B cell (primary cell): ENCODE results near the gene GLB1L2. TPM values are rescaled to one million over a fixed set of nuclear protein-coding genes. Genes with fewer than 3 reads are reported as not detected.

Source experiments
- ATAC-seq: fragments of 200-7000 bp; cut with Tn5 transposase; one replicate; pipeline ENCODE4 v1.10.0; 2021; ENCODE audit warnings: low read depth, mild to moderate bottlenecking, moderate number of reproducible peaks, moderate library complexity
- CTCF ChIA-PET: fragments of 350-600 bp; sonication (Branson Sonifier 250); formaldehyde crosslinking; loops from one replicate; lab custom pipeline; 2021; ENCODE audit warnings: antibody characterized with exemption, inconsistent platforms; lab: Charles Lee
- POLR2A ChIA-PET: fragments of 350-600 bp; sonication (Branson Sonifier 250); formaldehyde crosslinking; loops from one replicate; lab custom pipeline; 2021; ENCODE audit warnings: antibody characterized with exemption; lab: Charles Lee
- DNase-seq: peaks from one replicate; pipeline ENCODE4 v3.0.0; 2013
- H2AFZ ChIP-seq: 2 replicates; pipeline ENCODE4 v1.6.1; 2012; ENCODE audit warnings: mild to moderate bottlenecking, low read depth, low read length; ENCODE audit not compliant: insufficient read depth, poor library complexity, severe bottlenecking
- H3K27ac ChIP-seq, 2 donors: 1 replicate in 1 of 2; 2 replicates in 1 of 2; pipeline ENCODE4 v1.5.1; 2012 to 2013; ENCODE audit warnings: low read length in 2 of 2, mild to moderate bottlenecking in 2 of 2, moderate library complexity in 1 of 2
- H3K27me3 ChIP-seq, 4 experiments: fragments of 200-600 bp in 1 of 4; sonication (generic) in 1 of 4; replicated peaks in 1 of 4; 1 replicate in 2 of 4; 2 replicates in 2 of 4; pipeline versions ENCODE4 v1.6.1 to v1.7.0; 2013 to 2016; ENCODE audit warnings: low read length in 3 of 4, mild to moderate bottlenecking in 2 of 4, mixed read lengths in 1 of 4, moderate library complexity in 1 of 4; ENCODE audit not compliant: insufficient read depth in 4 of 4, control insufficient read depth in 3 of 4; ENCODE audit errors: control extremely low read depth in 1 of 4
- H3K36me3 ChIP-seq, 2 experiments: replicated peaks in 1 of 2; 1 replicate in 1 of 2; 2 replicates in 1 of 2; pipeline versions ENCODE4 v1.6.1 to v1.7.1; 2013; ENCODE audit warnings: low read length in 1 of 2; ENCODE audit not compliant: insufficient read depth in 2 of 2, control insufficient read depth in 1 of 2; ENCODE audit errors: control extremely low read depth in 1 of 2, extremely low read depth in 1 of 2
- H3K4me1 ChIP-seq, 2 donors: fragments of 200-600 bp in 1 of 2; sonication (generic) in 1 of 2; 1 replicate in 1 of 2; 2 replicates in 1 of 2; pipeline versions ENCODE4 v1.5.1 to v1.6.1; 2013 to 2017; ENCODE audit warnings: low read length in 2 of 2; ENCODE audit not compliant: control insufficient read depth in 2 of 2, insufficient read depth in 2 of 2
- H3K4me2 ChIP-seq: replicated peaks from 2 replicates; pipeline ENCODE3; 2012; ENCODE audit warnings: mild to moderate bottlenecking, low read depth, low read length; ENCODE audit not compliant: poor library complexity, severe bottlenecking
- H3K4me3 ChIP-seq, 5 experiments: fragments of 200-600 bp in 1 of 5; sonication (generic) in 1 of 5; 1 replicate in 3 of 5; 2 replicates in 2 of 5; pipeline versions ENCODE4 v1.5.1 to v1.7.0; 2011 to 2016; ENCODE audit warnings: low read length in 4 of 5, mild to moderate bottlenecking in 4 of 5, low read depth in 2 of 5, control low read depth in 1 of 5, moderate library complexity in 1 of 5; ENCODE audit not compliant: insufficient read depth in 1 of 5; ENCODE audit errors: control extremely low read depth in 1 of 5, extremely low read depth in 1 of 5
- H3K79me2 ChIP-seq: fragments of 200-600 bp; sonication (generic); one replicate; pipeline ENCODE4 v1.6.0; 2016; ENCODE audit warnings: low read length; ENCODE audit not compliant: control insufficient read depth, insufficient read depth
- H3K9ac ChIP-seq: fragments of 200-600 bp; sonication (generic); 2 replicates; pipeline ENCODE4 v1.6.1; 2017; ENCODE audit warnings: mild to moderate bottlenecking, low read length, moderate library complexity
- H3K9me3 ChIP-seq, 3 donors: one replicate each; pipeline versions ENCODE4 v1.6.1 to v1.7.1; 2013; ENCODE audit warnings: low read length in 2 of 3; ENCODE audit not compliant: control insufficient read depth in 2 of 3, insufficient read depth in 1 of 3; ENCODE audit errors: control extremely low read depth in 1 of 3
- H4K20me1 ChIP-seq: 2 replicates; pipeline ENCODE4 v1.6.0; 2012; ENCODE audit warnings: mild to moderate bottlenecking, low read length; ENCODE audit not compliant: insufficient read depth, control insufficient read depth, poor library complexity, severe bottlenecking
- H3K27ac Mint-ChIP-seq: one replicate; pipeline ENCODE4 v1.8.0; 2021; ENCODE audit warnings: mixed read lengths
- H3K27me3 Mint-ChIP-seq: one replicate; pipeline ENCODE4 v1.8.0; 2021; ENCODE audit warnings: mixed read lengths
- H3K4me1 Mint-ChIP-seq: one replicate; pipeline ENCODE4 v1.8.0; 2021; ENCODE audit warnings: mixed read lengths
- H3K4me3 Mint-ChIP-seq: one replicate; pipeline ENCODE4 v1.8.0; 2021; ENCODE audit warnings: mixed read lengths
- H3K9me3 Mint-ChIP-seq: one replicate; pipeline ENCODE4 v1.8.0; 2022; ENCODE audit warnings: mixed read lengths; ENCODE audit not compliant: insufficient read depth
- CTCF ChIP-seq: fragments of 200-600 bp; IDR thresholded peaks from one replicate; pipeline ENCODE4 v1.8.0; 2022; ENCODE audit warnings: antibody characterized with exemption, mild to moderate bottlenecking
- EZH2 ChIP-seq: IDR thresholded peaks from 2 replicates; pipeline ENCODE4 v1.6.1; 2012; ENCODE audit warnings: borderline replicate concordance, low read depth, mild to moderate bottlenecking, moderate library complexity, low read length; ENCODE audit not compliant: insufficient read depth, poor library complexity, severe bottlenecking
- WGBS: methylation state at CpG from one replicate; pipeline ENCODE4 v1.1.5; 2013; ENCODE audit warnings: missing lambda C conversion rate; ENCODE audit not compliant: insufficient coverage; 5-methylcytosine and 5-hydroxymethylcytosine counted together
- intact Hi-C: fragments of 100-400 bp; cut with micrococcal nuclease; formaldehyde crosslinking; loops from one replicate; pipeline ENCODE4 v1.10.0; 2022
- polyA plus RNA-seq: library from polyadenylated mRNA; depleted of rRNA; stranded (reverse); fragments of >200 nt; gene quantifications from 2 replicates; pipeline ENCODE4 v1.2.3, GENCODE V29; 2012
- total RNA-seq, 2 donors: library from RNA; stranded (reverse); fragments of 120-200 nt in 1 of 2; gene quantifications; 1 replicate in 1 of 2; 2 replicates in 1 of 2; pipeline versions ENCODE4 v1.2.3 to v1.2.4, GENCODE V29; 2013 to 2022

GLB1L2 gene
- total and polyA plus RNA-seq, 2 donors (not counting 1 experiment from before 2014, with no cell fraction given): 0.31 to 0.44 TPM

- no peaks in the 10 kb centered on the region for H3K36me3 ChIP-seq
- DNase-seq (no peak), ATAC-seq (no peak)
- no peak overlapping the region for H3K4me2 ChIP-seq
- H3K9me3 ChIP-seq: peaks cover 0 to 3% (median 0%) of the 10 kb centered on the region in 3 donors
- H3K27me3 ChIP-seq: no peaks in the 10 kb centered on the region
- 93% methylated on average over 77 of the region's 78 CpGs for WGBS
- Mint-ChIP-seq H3K9me3 (no peaks in the 10 kb centered on the region), H3K4me1 (no peaks in the 10 kb centered on the region), H3K27me3 (peaks cover 4% of the 10 kb centered on the region), H3K27ac (no peak overlapping the region), H3K4me3 (no peak overlapping the region)
- no peak overlapping the region for H2AFZ ChIP-seq
- no peaks in the 10 kb centered on the region for H3K79me2 ChIP-seq
- POLR2A ChIA-PET: no interaction called here
- H3K27ac ChIP-seq: no peak overlapping the region
- no peaks in the 10 kb centered on the region for H4K20me1 ChIP-seq
- no peaks in the 10 kb centered on the region for H3K4me1 ChIP-seq
- H3K4me3 ChIP-seq: no peak overlapping the region
- CTCF ChIA-PET: no interaction called here
- no peak overlapping the region for H3K9ac ChIP-seq
- no peak for TF ChIP-seq CTCF
- intact Hi-C loops: no loop called here
Measured at GRCh38 chr11:134383576-134384221, 51.9 kb downstream of the GLB1L2 start.

- ChIA-PET CTCF (no interaction called here), POLR2A (no interaction called here)
- no peaks in the 10 kb centered on the region for H3K4me1 ChIP-seq
- H3K79me2 ChIP-seq: no peaks in the 10 kb centered on the region
- H2AFZ ChIP-seq: no peak overlapping the region
- H3K9ac ChIP-seq: no peak overlapping the region
- Mint-ChIP-seq H3K4me1 (no peaks in the 10 kb centered on the region), H3K27me3 (peaks cover 4% of the 10 kb centered on the region), H3K4me3 (no peak overlapping the region), H3K9me3 (no peaks in the 10 kb centered on the region), H3K27ac (no peak overlapping the region)
- 58% methylated on average over 13 of the region's 14 CpGs for WGBS
- no peaks in the 10 kb centered on the region for H3K27me3 ChIP-seq
- TF ChIP-seq EZH2 (no peak), CTCF (no peak)
- DNase-seq: no peak
- no peaks in the 10 kb centered on the region for H4K20me1 ChIP-seq
- no peak overlapping the region for H3K4me2 ChIP-seq
- peaks cover 0 to 3% (median 0%) of the 10 kb centered on the region in 3 donors for H3K9me3 ChIP-seq
- H3K36me3 ChIP-seq: no peaks in the 10 kb centered on the region
- no peak overlapping the region for H3K27ac ChIP-seq
- no peak overlapping the region for H3K4me3 ChIP-seq
- intact Hi-C loops: no loop called here
- no peak for ATAC-seq
Measured at GRCh38 chr11:134384406-134384805, 52.6 kb downstream of the GLB1L2 start.
